Colonic mucosa (tissue), 4 donors: Measurements from ENCODE around the gene SUMO3. TPM values are rescaled to one million over a fixed set of nuclear protein-coding genes. Genes with fewer than 3 reads are reported as not detected.

Experiments used
- DNase-seq: peaks from one replicate; pipeline ENCODE4 v3.0.0-alpha.2; 2020
- H3K27ac ChIP-seq: fragments of 200-600 bp; one replicate; pipeline ENCODE4 v1.8.0; 2021
- H3K27me3 ChIP-seq: fragments of 200-600 bp; one replicate; pipeline ENCODE4 v1.8.0; 2021
- H3K36me3 ChIP-seq: fragments of 200-600 bp; one replicate; pipeline ENCODE4 v1.8.0; 2021
- H3K4me1 ChIP-seq: fragments of 200-600 bp; one replicate; pipeline ENCODE4 v1.8.0; 2021; ENCODE audit warnings: mild to moderate bottlenecking
- H3K4me3 ChIP-seq: fragments of 200-600 bp; one replicate; pipeline ENCODE4 v1.8.0; 2021
- H3K9ac ChIP-seq, 2 donors: one replicate each; pipeline ENCODE4 v1.7.0; 2013; ENCODE audit warnings: control low read depth in 2 of 2, low read depth in 2 of 2, low read length in 2 of 2
- H3K9me3 ChIP-seq: fragments of 200-600 bp; one replicate; pipeline ENCODE4 v1.8.0; 2021
- intact Hi-C: fragments of 100-400 bp; cut with DNase I; formaldehyde crosslinking; loops from one replicate; pipeline ENCODE4 v1.14.1; 2022
- total RNA-seq, 2 donors: library from RNA; stranded (reverse); fragmentation: NEBNext Ultra II Directional in 1 of 2; extraction: Animal tissue kit (Norgen Biotek cat#: 25700) in 1 of 2; gene quantifications; one replicate each; pipeline ENCODE4 v1.2.1, GENCODE V29; 2021
- TF ChIP-seq, protein P1 (sequence below): fragments of 200-600 bp; IDR thresholded peaks from one replicate; pipeline ENCODE4 v1.8.0; 2022; ENCODE audit warnings: antibody characterized with exemption, mild to moderate bottlenecking
- donor health status: healthy.
- donor health status: DM: no; HTN: no; CAD: no.
- donor health status: DM: no; HTN: no; CAD: no.

The SUMO3 gene
- total RNA-seq, 2 donors from 2014 or later, result 81.3 to 82.8 TPM

DNA sequence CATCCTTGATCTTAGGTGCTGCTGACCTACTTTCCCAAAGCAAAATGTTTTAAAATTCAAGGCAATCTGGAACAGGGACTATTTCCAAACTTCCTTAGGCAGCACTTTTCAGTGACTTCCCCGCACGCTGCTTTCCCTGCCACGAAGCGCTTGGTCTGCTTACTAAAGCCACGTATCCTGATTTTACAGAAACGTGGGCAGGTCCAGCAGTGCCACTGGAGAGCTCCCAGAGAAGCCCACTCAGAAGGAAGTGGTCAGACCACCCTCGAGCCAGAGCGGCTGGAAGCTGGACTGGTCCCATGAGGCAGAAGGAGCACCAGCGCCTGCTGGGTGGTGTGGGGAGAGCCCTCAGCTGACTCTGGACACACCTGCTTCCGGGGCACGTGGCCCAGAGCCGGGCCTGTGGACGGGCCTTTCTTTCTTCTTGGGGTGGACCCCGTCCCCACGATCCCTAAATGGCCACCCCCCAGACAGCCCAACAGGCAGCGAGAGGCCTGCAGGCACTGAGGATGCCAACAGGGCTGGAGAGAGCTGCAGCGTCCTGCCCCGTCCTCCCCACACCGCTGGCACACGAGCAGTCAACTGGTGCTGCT is 32.4 kb upstream of the SUMO3 start:
- no peaks in the 10 kb centered on the region for H3K9me3 ChIP-seq
- peaks cover 41% of the 10 kb centered on the region for H3K4me1 ChIP-seq
- intact Hi-C loops, result no loop called here
- DNase-seq, result peak; percentile 62
- H3K27ac ChIP-seq, result peak overlapping the region; percentile 73
- H3K4me3 ChIP-seq, result no peak overlapping the region
- H3K36me3 ChIP-seq, result peaks cover 9% of the 10 kb centered on the region
- H3K9ac ChIP-seq, result peak overlapping the region in 1 of 2 donors; percentile 48
- TF ChIP-seq, protein P1, sequence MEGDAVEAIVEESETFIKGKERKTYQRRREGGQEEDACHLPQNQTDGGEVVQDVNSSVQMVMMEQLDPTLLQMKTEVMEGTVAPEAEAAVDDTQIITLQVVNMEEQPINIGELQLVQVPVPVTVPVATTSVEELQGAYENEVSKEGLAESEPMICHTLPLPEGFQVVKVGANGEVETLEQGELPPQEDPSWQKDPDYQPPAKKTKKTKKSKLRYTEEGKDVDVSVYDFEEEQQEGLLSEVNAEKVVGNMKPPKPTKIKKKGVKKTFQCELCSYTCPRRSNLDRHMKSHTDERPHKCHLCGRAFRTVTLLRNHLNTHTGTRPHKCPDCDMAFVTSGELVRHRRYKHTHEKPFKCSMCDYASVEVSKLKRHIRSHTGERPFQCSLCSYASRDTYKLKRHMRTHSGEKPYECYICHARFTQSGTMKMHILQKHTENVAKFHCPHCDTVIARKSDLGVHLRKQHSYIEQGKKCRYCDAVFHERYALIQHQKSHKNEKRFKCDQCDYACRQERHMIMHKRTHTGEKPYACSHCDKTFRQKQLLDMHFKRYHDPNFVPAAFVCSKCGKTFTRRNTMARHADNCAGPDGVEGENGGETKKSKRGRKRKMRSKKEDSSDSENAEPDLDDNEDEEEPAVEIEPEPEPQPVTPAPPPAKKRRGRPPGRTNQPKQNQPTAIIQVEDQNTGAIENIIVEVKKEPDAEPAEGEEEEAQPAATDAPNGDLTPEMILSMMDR, result no peak
- H3K27me3 ChIP-seq, result no peaks in the 10 kb centered on the region

DNA sequence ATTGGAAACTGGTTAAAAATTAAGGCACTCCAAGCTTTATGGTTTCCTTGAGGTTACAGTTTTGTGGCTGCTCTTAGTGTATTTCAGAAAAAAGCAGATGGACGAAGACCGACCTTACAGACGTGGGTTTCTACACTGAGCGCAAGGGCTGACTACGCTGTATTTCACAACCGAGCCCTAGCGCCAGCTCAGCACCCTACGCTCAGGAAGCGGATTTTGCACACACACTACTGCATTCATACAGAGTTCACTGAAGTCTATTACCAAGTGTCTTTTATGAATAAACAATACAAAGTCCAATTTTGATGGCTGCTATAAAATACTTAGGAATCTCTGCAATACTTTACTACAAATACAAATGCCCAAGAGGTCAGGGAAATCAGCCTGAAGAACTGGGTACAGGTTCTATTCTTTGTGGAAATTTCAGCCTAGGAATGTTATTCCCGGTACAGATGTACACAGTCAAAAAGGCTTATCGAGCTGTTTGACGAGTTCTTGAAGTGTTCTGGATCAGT is 31.8 kb upstream of the SUMO3 start:
- intact Hi-C loops, result no loop called here
- no peaks in the 10 kb centered on the region for H3K27me3 ChIP-seq
- DNase-seq, result peak; percentile 69
- H3K36me3 ChIP-seq, result peaks cover 4% of the 10 kb centered on the region
- no peak overlapping the region for H3K4me3 ChIP-seq
- no peaks in the 10 kb centered on the region for H3K9me3 ChIP-seq
- TF ChIP-seq, protein P1, result no peak
- peak overlapping the region in 1 of 2 donors; percentile 48 for H3K9ac ChIP-seq
- peaks cover 41% of the 10 kb centered on the region for H3K4me1 ChIP-seq
- peak overlapping the region; percentile 73 for H3K27ac ChIP-seq

DNA sequence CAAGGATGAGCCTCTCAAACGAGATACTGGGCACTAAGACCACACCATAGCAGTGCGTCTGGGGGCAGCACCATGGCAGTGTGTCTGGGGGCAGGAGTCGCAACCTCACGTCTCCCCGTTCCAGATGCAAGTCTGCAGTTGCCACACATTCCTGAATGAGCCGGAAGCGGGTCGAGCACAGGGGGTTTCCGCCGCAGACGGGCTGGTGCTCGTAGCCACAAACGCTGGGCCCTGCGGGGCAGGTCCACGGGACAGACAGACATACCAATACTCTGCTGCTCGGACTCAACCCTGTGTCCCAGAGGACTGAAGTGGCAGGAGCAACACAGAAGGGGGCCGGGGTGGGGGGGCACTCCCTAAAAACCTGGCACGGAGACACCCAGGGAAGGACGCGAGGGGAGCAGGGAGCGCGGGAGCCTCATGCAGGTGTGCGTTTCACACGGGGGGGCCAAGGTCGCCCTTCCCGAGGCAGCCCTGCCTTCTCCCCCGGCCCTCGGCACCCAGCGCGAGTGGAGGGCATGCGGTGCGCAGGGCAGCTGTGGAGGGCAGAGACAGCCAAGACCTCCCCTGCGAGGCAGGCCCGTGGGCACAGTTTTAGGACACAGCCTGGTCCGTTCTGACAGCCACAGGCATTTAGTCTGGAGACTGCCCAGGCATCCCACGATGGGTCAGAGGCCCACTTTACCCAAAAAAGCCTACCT is 31.1 kb upstream of the SUMO3 start:
- H3K9ac ChIP-seq, result peak overlapping the region; percentile 28 to 40
- H3K36me3 ChIP-seq, result peaks cover 4% of the 10 kb centered on the region
- H3K4me3 ChIP-seq, result no peak overlapping the region
- no peaks in the 10 kb centered on the region for H3K9me3 ChIP-seq
- H3K4me1 ChIP-seq, result peaks cover 41% of the 10 kb centered on the region
- no peak for DNase-seq
- peak overlapping the region; percentile 73 for H3K27ac ChIP-seq
- H3K27me3 ChIP-seq, result no peaks in the 10 kb centered on the region
- intact Hi-C loops, result no loop called here
- TF ChIP-seq, protein P1, result no peak

DNA sequence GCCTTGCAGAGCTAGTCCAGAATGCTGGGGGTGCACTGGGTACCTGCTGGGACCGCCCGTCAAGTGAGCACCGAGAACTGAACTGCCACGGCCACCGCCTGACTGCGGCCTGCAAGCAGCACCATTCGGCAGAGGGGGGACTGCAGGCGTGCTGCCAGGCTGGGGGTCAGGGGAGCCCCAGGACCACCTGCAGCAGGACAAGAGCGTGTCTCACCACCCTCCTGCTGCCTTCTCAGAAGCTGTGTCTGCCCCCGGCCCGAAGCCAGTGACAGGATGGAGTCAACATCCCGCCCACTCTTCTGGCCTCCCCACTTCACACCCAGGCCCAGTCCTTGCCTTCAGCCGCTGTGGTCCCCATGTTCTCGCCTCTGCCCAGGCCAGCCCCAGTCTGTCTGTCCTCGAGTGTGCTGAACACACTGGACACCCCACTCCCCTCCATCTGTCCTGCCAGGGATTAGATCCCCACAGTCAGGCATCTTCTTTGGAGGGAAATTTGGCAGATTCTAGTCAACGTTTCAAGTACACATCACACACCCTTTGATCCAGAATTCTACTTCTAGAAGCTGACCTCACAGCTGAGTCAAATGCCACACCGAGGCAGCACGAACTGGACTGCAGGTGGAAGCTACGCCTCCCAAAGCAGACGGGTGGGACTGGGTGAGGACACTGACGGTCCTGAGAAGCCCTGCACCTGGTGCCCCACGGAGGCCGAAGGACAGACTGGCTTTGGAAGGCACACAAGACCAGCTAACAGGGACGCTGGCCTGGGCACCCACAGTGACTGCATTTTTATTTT is 29.6 kb upstream of the SUMO3 start:
- Histone ChIP-seq H3K27me3 (no peaks in the 10 kb centered on the region), H3K27ac (no peak overlapping the region), H3K4me1 (peaks cover 38% of the 10 kb centered on the region), H3K4me3 (no peak overlapping the region), H3K9ac (no peak overlapping the region), H3K9me3 (no peaks in the 10 kb centered on the region), H3K36me3 (peaks cover 4% of the 10 kb centered on the region)
- intact Hi-C loops, result no loop called here
- TF ChIP-seq, protein P1, result no peak
- no peak for DNase-seq

DNA sequence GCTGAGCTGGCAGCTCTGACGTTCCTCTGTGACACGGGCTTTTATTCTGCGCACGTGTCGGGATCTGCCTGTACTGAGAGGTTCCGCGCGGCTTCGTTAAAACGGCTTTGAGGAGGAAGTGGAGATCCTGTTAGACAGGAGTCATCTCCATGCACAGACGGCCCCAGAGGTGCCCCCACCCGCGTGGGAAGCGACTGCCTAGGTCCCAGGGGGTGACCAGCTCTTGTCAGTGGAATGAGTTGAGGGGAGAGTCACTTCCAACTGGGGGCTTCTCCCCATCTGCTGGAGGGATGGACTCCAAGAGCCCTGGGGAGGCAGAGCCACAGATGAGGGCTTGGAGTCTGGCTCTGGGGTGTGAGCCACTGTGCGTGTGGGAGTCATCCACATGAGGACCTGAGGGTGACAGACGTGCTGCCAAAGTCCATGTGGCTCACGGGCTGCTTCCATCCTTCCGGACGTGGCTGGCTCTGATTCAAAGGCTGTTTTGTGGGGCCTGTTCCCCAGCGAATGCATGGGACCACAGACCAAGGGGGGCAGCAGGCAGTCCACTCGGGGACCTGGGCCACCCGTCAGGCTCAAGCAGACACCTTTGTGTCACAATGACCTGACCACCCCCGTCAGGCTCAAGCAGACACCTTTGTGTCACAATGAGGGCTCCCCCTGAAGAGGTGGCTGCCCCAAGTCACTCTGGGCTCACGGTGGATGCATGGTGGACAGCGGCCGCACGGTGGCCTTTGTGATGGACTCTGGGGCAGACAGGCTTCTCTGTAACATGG is 28.8 kb upstream of the SUMO3 start:
- Histone ChIP-seq H3K4me3 (no peak overlapping the region), H3K9me3 (no peaks in the 10 kb centered on the region), H3K27ac (no peak overlapping the region), H3K27me3 (no peaks in the 10 kb centered on the region), H3K4me1 (peaks cover 38% of the 10 kb centered on the region), H3K9ac (peak overlapping the region in 1 of 2 donors; percentile 55), H3K36me3 (peaks cover 4% of the 10 kb centered on the region)
- intact Hi-C loops, result no loop called here
- peak; percentile 59 for DNase-seq
- TF ChIP-seq, protein P1, result no peak
